T-helper 17 cell (primary cell): Measurements from ENCODE around the gene TMEM63C. TPM values are rescaled to one million over a fixed set of nuclear protein-coding genes. Genes with fewer than 3 reads are reported as not detected.

Experiments used
- ATAC-seq: fragments of 150-1000 bp; cut with Tn5 transposase; 2 replicates; pipeline ENCODE4 v1.10.0; 2021; ENCODE audit warnings: mild to moderate bottlenecking, moderate library complexity
- DNase-seq, 3 donors: peaks; one replicate each; pipeline versions ENCODE4 v3.0.0 to v3.0.0-alpha.2; 2020 to 2021
- H3K9me3 ChIP-seq: one replicate; pipeline ENCODE4 v1.7.0; 2013; ENCODE audit warnings: low read length, mild to moderate bottlenecking; ENCODE audit not compliant: control insufficient read depth, poor library complexity, severe bottlenecking
- H3K27ac Mint-ChIP-seq: one replicate; pipeline ENCODE4 v1.8.0; 2022; ENCODE audit warnings: mild to moderate bottlenecking, moderate library complexity, mixed read lengths
- H3K27me3 Mint-ChIP-seq: one replicate; pipeline ENCODE4 v1.8.0; 2022; ENCODE audit warnings: mixed read lengths
- H3K36me3 Mint-ChIP-seq: one replicate; pipeline ENCODE4 v1.8.0; 2022; ENCODE audit warnings: low read depth, mixed read lengths
- H3K4me1 Mint-ChIP-seq: one replicate; pipeline ENCODE4 v1.8.0; 2022; ENCODE audit warnings: mild to moderate bottlenecking, mixed read lengths
- H3K4me3 Mint-ChIP-seq: one replicate; pipeline ENCODE4 v1.8.0; 2022; ENCODE audit warnings: mild to moderate bottlenecking, moderate library complexity, mixed read lengths
- total RNA-seq, 4 donors: library from RNA in 2 of 4; stranded (reverse) in 2 of 4; gene quantifications; one replicate each; pipeline ENCODE4 v1.2.3 and lab custom pipeline; 2022 to 2026

The TMEM63C gene
- total RNA-seq, 2 donors from 2014 or later: 0.65 to 1.1 TPM

- Mint-ChIP-seq H3K27ac (no peak overlapping the region), H3K36me3 (peaks cover 2% of the 10 kb centered on the region), H3K4me1 (no peaks in the 10 kb centered on the region), H3K4me3 (no peak overlapping the region), H3K27me3 (peaks cover 7% of the 10 kb centered on the region)
- DNase-seq (no peak), ATAC-seq (no peak)
- no peaks in the 10 kb centered on the region for H3K9me3 ChIP-seq
Measured at GRCh38 chr14:77245820-77246219, 64.2 kb downstream of the TMEM63C start.

GRCh38 chr14:77246784-77247183, 65.2 kb downstream of the TMEM63C start:
- peaks cover 2% of the 10 kb centered on the region for H3K36me3 Mint-ChIP-seq
- DNase-seq (no peak), ATAC-seq (no peak)
- H3K27ac Mint-ChIP-seq: no peak overlapping the region
- H3K4me3 Mint-ChIP-seq: no peak overlapping the region
- no peaks in the 10 kb centered on the region for H3K9me3 ChIP-seq
- peaks cover 7% of the 10 kb centered on the region for H3K27me3 Mint-ChIP-seq
- no peaks in the 10 kb centered on the region for H3K4me1 Mint-ChIP-seq

GRCh38 chr14:77248666-77249065, 67.1 kb downstream of the TMEM63C start:
- H3K9me3 ChIP-seq: no peaks in the 10 kb centered on the region
- Mint-ChIP-seq H3K36me3 (peaks cover 1% of the 10 kb centered on the region), H3K4me1 (no peaks in the 10 kb centered on the region), H3K27me3 (peaks cover 9% of the 10 kb centered on the region), H3K4me3 (no peak overlapping the region), H3K27ac (no peak overlapping the region)
- DNase-seq (no peak), ATAC-seq (no peak)

- no peaks in the 10 kb centered on the region for H3K9me3 ChIP-seq
- no peak overlapping the region for H3K27ac Mint-ChIP-seq
- no peak for DNase-seq
- H3K4me3 Mint-ChIP-seq: no peak overlapping the region
- no peak for ATAC-seq
- H3K36me3 Mint-ChIP-seq: no peaks in the 10 kb centered on the region
- H3K4me1 Mint-ChIP-seq: no peaks in the 10 kb centered on the region
- peaks cover 14% of the 10 kb centered on the region for H3K27me3 Mint-ChIP-seq
Measured at GRCh38 chr14:77249286-77249685, 67.7 kb downstream of the TMEM63C start.

GRCh38 chr14:77250927-77251326, 69.3 kb downstream of the TMEM63C start:
- ATAC-seq (no peak), DNase-seq (no peak)
- Mint-ChIP-seq H3K27ac (no peak overlapping the region), H3K4me1 (no peaks in the 10 kb centered on the region), H3K4me3 (no peak overlapping the region), H3K27me3 (peaks cover 19% of the 10 kb centered on the region), H3K36me3 (no peaks in the 10 kb centered on the region)
- H3K9me3 ChIP-seq: no peaks in the 10 kb centered on the region

- H3K27me3 Mint-ChIP-seq: peaks cover 25% of the 10 kb centered on the region
- no peak for DNase-seq
- H3K27ac Mint-ChIP-seq: no peak overlapping the region
- H3K4me3 Mint-ChIP-seq: no peak overlapping the region
- H3K4me1 Mint-ChIP-seq: no peaks in the 10 kb centered on the region
- H3K36me3 Mint-ChIP-seq: no peaks in the 10 kb centered on the region
- ATAC-seq: no peak
- H3K9me3 ChIP-seq: no peaks in the 10 kb centered on the region
Measured at GRCh38 chr14:77251870-77252269, 70.3 kb downstream of the TMEM63C start.

GRCh38 chr14:77253333-77254190, 72.0 kb downstream of the TMEM63C start:
- H3K4me1 Mint-ChIP-seq: no peaks in the 10 kb centered on the region
- DNase-seq (no peak), ATAC-seq (no peak)
- H3K36me3 Mint-ChIP-seq: no peaks in the 10 kb centered on the region
- no peaks in the 10 kb centered on the region for H3K9me3 ChIP-seq
- H3K27me3 Mint-ChIP-seq: peaks cover 28% of the 10 kb centered on the region
- no peak overlapping the region for H3K4me3 Mint-ChIP-seq
- no peak overlapping the region for H3K27ac Mint-ChIP-seq

GRCh38 chr14:77256694-77257093, 75.1 kb downstream of the TMEM63C start:
- ATAC-seq (no peak), DNase-seq (no peak)
- Mint-ChIP-seq H3K4me3 (no peak overlapping the region), H3K36me3 (peaks cover 2% of the 10 kb centered on the region), H3K27me3 (peaks cover 47% of the 10 kb centered on the region), H3K27ac (no peak overlapping the region), H3K4me1 (peaks cover 2% of the 10 kb centered on the region)
- no peaks in the 10 kb centered on the region for H3K9me3 ChIP-seq

GRCh38 chr14:77257700-77258099, 76.1 kb downstream of the TMEM63C start:
- no peak overlapping the region for H3K4me3 Mint-ChIP-seq
- no peaks in the 10 kb centered on the region for H3K9me3 ChIP-seq
- H3K27me3 Mint-ChIP-seq: peaks cover 56% of the 10 kb centered on the region

GRCh38 chr14:77258566-77258965, 77.0 kb downstream of the TMEM63C start:
- Mint-ChIP-seq H3K36me3 (peaks cover 2% of the 10 kb centered on the region), H3K4me3 (no peak overlapping the region), H3K4me1 (peaks cover 6% of the 10 kb centered on the region), H3K27me3 (peaks cover 57% of the 10 kb centered on the region), H3K27ac (no peak overlapping the region)
- no peaks in the 10 kb centered on the region for H3K9me3 ChIP-seq
- DNase-seq (no peak), ATAC-seq (no peak)

More at GRCh38 chr14:77257700-77258099, 76.1 kb downstream of the TMEM63C start:
- peaks cover 2% of the 10 kb centered on the region for H3K36me3 Mint-ChIP-seq
- ATAC-seq: no peak
- DNase-seq: no peak
- H3K27ac Mint-ChIP-seq: no peak overlapping the region
- peaks cover 2% of the 10 kb centered on the region for H3K4me1 Mint-ChIP-seq

GRCh38 chr14:77259025-77259715, 77.6 kb downstream of the TMEM63C start:
- DNase-seq (no peak), ATAC-seq (no peak)
- Mint-ChIP-seq H3K27ac (no peak overlapping the region), H3K4me3 (no peak overlapping the region), H3K27me3 (peaks cover 57% of the 10 kb centered on the region), H3K36me3 (peaks cover 2% of the 10 kb centered on the region), H3K4me1 (peaks cover 10% of the 10 kb centered on the region)
- H3K9me3 ChIP-seq: no peaks in the 10 kb centered on the region

GRCh38 chr14:77260199-77260598, 78.6 kb downstream of the TMEM63C start:
- Mint-ChIP-seq H3K27me3 (peaks cover 61% of the 10 kb centered on the region), H3K4me3 (no peak overlapping the region), H3K27ac (no peak overlapping the region), H3K4me1 (peaks cover 10% of the 10 kb centered on the region), H3K36me3 (peaks cover 2% of the 10 kb centered on the region)
- no peak for DNase-seq
- no peak for ATAC-seq
- H3K9me3 ChIP-seq: no peaks in the 10 kb centered on the region

GRCh38 chr14:77260631-77261030, 79.0 kb downstream of the TMEM63C start:
- DNase-seq: no peak
- no peak for ATAC-seq
- H3K9me3 ChIP-seq: no peaks in the 10 kb centered on the region
- Mint-ChIP-seq H3K4me3 (no peak overlapping the region), H3K4me1 (peaks cover 10% of the 10 kb centered on the region), H3K36me3 (peaks cover 2% of the 10 kb centered on the region), H3K27ac (no peak overlapping the region), H3K27me3 (peaks cover 61% of the 10 kb centered on the region)
